ENCODE results near the gene KATNBL1. TPM values are rescaled to one million over a fixed set of nuclear protein-coding genes. Genes with fewer than 3 reads are reported as not detected.

KATNBL1 gene
- polyA plus RNA-seq, 1 of the 3 experiments (the other 2 are of a cell fraction), result 13.8 TPM

DNA sequence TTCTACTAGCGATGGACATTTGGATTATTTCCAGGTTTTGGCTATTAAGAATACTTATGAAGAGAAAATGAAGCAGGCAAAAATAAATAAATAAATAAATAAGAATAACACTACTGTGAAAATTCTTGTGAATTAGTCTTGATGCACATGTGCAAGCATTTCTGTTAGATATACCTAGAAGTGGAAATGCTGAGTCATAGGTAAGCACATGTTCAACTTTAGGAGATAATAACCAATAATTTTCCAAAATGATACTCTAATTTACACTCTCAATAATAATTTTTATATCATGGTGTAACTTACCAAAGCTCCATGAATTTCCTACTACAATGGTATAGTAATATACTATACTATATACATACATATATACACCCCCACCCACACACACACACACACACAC, 38.3 kb upstream of the KATNBL1 start:
- peaks cover 2% of the 10 kb centered on the region for H3F3A ChIP-seq (replicated peaks; ENCODE audit: insufficient read depth)
- no peak for TF ChIP-seq SMC3 (IDR thresholded peaks at IDR 0.05; ENCODE audit: low read depth, low read length)
- no peak for TF ChIP-seq CHD2 (IDR thresholded peaks at IDR 0.05; ENCODE audit: low read length, partially characterized antibody)
- TF ChIP-seq MXI1 (IDR thresholded peaks at IDR 0.05; ENCODE audit: low read depth, low read length), result no peak
- no peak for TF ChIP-seq YY1 (IDR thresholded peaks at IDR 0.05; ENCODE audit: low read depth)
- no peak for TF ChIP-seq RFX5 (IDR thresholded peaks at IDR 0.05; ENCODE audit: low read length)
- no peak overlapping the region for H3K9ac ChIP-seq
- H2AFZ ChIP-seq (ENCODE audit: low read depth), result no peak overlapping the region
- no peaks in the 10 kb centered on the region for H3K27me3 ChIP-seq (ENCODE audit: insufficient read depth)
- ChIA-PET CTCF (interaction anchor here (0.6 to 3.0 kb wide), 2 partner anchors 95 to 196 kb away, joined by 3 to 10 read pairs; partner anchors contain the start of genes NOP10 and NUTM1), POLR2A (no interaction called here)
- H3K4me1 ChIP-seq (ENCODE audit: control insufficient read depth in 1 of 2, insufficient read depth in 2 of 2, low read depth in 1 of 2, low read length in 1 of 2), result no peaks in the 10 kb centered on the region
- peaks cover 10 to 12% of the 10 kb centered on the region in 2 experiments for H3K36me3 ChIP-seq (replicated peaks in 1 of 2; ENCODE audit: control insufficient read depth in 1 of 2, insufficient read depth in 2 of 2, low read length in 1 of 2)
- 93% methylated on average over 1 of the region's 1 CpG for WGBS (ENCODE audit: low lambda C conversion rate)
- H3K27ac ChIP-seq (ENCODE audit: low read depth in 2 of 2, low read length in 1 of 2), result no peak overlapping the region
- H3K9me2 ChIP-seq, result no peaks in the 10 kb centered on the region
- no peaks in the 10 kb centered on the region for H4K20me1 ChIP-seq (ENCODE audit: insufficient read depth)
- no peaks in the 10 kb centered on the region for H3K79me2 ChIP-seq (ENCODE audit: insufficient read depth)
- H3K4me3 ChIP-seq (ENCODE audit: low read depth in 2 of 2, low read length in 1 of 2), result no peak overlapping the region
- H3K9me3 ChIP-seq, result no peaks in the 10 kb centered on the region
- no peak for DNase-seq
- H3K4me2 ChIP-seq, result no peak overlapping the region

DNA sequence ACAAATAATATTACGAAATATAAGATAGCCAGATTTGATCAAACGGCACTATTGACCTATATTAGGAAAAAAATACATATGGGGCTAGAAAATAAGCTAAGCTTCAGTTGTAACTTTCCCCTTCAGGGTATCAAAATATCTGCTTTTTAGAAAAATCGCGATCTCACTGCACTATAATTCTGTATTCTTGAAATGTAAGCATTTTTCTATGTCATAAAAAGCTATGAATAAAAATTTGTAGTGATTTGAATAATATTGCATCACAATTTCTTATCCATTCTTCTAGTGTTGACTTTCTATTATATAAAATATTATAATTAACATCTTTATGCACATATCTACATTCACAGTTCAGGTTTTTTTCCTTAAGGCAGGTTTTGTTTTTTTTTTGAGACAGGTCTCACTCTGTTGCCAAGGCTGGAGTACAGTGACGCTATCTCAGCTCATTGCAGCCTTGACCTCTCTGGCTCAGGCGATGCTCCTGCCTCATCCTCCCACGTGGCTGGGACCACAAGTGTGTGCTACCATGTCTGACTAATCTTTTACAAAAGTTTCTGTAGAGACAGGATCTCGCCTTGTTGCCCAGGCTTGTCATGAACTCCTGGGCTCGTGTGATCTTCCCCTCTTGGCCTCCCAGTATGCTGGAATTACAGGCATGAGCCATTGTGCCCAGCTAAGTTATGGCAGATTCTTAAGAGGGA, 36.5 kb upstream of the KATNBL1 start:
- Histone ChIP-seq H3K9me2 (no peaks in the 10 kb centered on the region), H3K79me2 (ENCODE audit: insufficient read depth) (no peaks in the 10 kb centered on the region), H3K4me1 (ENCODE audit: control insufficient read depth in 1 of 2, insufficient read depth in 2 of 2, low read depth in 1 of 2, low read length in 1 of 2) (no peaks in the 10 kb centered on the region), H2AFZ (ENCODE audit: low read depth) (no peak overlapping the region), H3K4me3 (ENCODE audit: low read depth in 2 of 2, low read length in 1 of 2) (no peak overlapping the region), H3K9ac (no peak overlapping the region), H3F3A (replicated peaks; ENCODE audit: insufficient read depth) (peaks cover 5% of the 10 kb centered on the region), H3K36me3 (replicated peaks in 1 of 2; ENCODE audit: control insufficient read depth in 1 of 2, insufficient read depth in 2 of 2, low read length in 1 of 2) (peaks cover 3 to 4% of the 10 kb centered on the region in 2 experiments), H3K4me2 (no peak overlapping the region), H3K27ac (ENCODE audit: low read depth in 2 of 2, low read length in 1 of 2) (no peak overlapping the region), H4K20me1 (ENCODE audit: insufficient read depth) (no peaks in the 10 kb centered on the region), H3K9me3 (no peaks in the 10 kb centered on the region), H3K27me3 (ENCODE audit: insufficient read depth) (no peaks in the 10 kb centered on the region)
- TF ChIP-seq, protein P1, sequence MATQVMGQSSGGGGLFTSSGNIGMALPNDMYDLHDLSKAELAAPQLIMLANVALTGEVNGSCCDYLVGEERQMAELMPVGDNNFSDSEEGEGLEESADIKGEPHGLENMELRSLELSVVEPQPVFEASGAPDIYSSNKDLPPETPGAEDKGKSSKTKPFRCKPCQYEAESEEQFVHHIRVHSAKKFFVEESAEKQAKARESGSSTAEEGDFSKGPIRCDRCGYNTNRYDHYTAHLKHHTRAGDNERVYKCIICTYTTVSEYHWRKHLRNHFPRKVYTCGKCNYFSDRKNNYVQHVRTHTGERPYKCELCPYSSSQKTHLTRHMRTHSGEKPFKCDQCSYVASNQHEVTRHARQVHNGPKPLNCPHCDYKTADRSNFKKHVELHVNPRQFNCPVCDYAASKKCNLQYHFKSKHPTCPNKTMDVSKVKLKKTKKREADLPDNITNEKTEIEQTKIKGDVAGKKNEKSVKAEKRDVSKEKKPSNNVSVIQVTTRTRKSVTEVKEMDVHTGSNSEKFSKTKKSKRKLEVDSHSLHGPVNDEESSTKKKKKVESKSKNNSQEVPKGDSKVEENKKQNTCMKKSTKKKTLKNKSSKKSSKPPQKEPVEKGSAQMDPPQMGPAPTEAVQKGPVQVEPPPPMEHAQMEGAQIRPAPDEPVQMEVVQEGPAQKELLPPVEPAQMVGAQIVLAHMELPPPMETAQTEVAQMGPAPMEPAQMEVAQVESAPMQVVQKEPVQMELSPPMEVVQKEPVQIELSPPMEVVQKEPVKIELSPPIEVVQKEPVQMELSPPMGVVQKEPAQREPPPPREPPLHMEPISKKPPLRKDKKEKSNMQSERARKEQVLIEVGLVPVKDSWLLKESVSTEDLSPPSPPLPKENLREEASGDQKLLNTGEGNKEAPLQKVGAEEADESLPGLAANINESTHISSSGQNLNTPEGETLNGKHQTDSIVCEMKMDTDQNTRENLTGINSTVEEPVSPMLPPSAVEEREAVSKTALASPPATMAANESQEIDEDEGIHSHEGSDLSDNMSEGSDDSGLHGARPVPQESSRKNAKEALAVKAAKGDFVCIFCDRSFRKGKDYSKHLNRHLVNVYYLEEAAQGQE (IDR thresholded peaks at IDR 0.05; ENCODE audit: low read depth, low read length), result no peak
- no peak for TF ChIP-seq RAD21 (IDR thresholded peaks at IDR 0.05; ENCODE audit: low read length)
- no peak for TF ChIP-seq TCF12 (IDR thresholded peaks at IDR 0.05)
- TF ChIP-seq, protein P2, sequence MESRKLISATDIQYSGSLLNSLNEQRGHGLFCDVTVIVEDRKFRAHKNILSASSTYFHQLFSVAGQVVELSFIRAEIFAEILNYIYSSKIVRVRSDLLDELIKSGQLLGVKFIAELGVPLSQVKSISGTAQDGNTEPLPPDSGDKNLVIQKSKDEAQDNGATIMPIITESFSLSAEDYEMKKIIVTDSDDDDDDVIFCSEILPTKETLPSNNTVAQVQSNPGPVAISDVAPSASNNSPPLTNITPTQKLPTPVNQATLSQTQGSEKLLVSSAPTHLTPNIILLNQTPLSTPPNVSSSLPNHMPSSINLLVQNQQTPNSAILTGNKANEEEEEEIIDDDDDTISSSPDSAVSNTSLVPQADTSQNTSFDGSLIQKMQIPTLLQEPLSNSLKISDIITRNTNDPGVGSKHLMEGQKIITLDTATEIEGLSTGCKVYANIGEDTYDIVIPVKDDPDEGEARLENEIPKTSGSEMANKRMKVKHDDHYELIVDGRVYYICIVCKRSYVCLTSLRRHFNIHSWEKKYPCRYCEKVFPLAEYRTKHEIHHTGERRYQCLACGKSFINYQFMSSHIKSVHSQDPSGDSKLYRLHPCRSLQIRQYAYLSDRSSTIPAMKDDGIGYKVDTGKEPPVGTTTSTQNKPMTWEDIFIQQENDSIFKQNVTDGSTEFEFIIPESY (IDR thresholded peaks at IDR 0.05; ENCODE audit: borderline replicate concordance, low read depth), result no peak
- no peak for TF ChIP-seq NRF1 (IDR thresholded peaks at IDR 0.05; ENCODE audit: low read depth, low read length)
- TF ChIP-seq, protein P3, sequence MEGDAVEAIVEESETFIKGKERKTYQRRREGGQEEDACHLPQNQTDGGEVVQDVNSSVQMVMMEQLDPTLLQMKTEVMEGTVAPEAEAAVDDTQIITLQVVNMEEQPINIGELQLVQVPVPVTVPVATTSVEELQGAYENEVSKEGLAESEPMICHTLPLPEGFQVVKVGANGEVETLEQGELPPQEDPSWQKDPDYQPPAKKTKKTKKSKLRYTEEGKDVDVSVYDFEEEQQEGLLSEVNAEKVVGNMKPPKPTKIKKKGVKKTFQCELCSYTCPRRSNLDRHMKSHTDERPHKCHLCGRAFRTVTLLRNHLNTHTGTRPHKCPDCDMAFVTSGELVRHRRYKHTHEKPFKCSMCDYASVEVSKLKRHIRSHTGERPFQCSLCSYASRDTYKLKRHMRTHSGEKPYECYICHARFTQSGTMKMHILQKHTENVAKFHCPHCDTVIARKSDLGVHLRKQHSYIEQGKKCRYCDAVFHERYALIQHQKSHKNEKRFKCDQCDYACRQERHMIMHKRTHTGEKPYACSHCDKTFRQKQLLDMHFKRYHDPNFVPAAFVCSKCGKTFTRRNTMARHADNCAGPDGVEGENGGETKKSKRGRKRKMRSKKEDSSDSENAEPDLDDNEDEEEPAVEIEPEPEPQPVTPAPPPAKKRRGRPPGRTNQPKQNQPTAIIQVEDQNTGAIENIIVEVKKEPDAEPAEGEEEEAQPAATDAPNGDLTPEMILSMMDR (IDR thresholded peaks at IDR 0.05), result no peak
- TF ChIP-seq RCOR1 (IDR thresholded peaks at IDR 0.05; ENCODE audit: low read length), result no peak
- TF ChIP-seq, protein P4, sequence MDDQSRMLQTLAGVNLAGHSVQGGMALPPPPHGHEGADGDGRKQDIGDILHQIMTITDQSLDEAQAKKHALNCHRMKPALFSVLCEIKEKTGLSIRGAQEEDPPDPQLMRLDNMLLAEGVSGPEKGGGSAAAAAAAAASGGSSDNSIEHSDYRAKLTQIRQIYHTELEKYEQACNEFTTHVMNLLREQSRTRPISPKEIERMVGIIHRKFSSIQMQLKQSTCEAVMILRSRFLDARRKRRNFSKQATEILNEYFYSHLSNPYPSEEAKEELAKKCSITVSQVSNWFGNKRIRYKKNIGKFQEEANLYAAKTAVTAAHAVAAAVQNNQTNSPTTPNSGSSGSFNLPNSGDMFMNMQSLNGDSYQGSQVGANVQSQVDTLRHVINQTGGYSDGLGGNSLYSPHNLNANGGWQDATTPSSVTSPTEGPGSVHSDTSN (IDR thresholded peaks at IDR 0.05), result no peak
- CTCF ChIA-PET, result interaction anchor here (3.0 kb wide), 1 partner anchor 97 kb away, joined by 10 read pairs; the partner anchor contains the start of genes NOP10 and NUTM1
- WGBS (ENCODE audit: low lambda C conversion rate), result 86% methylated on average over 9 of the region's 9 CpGs
- no peak for DNase-seq
- POLR2A ChIA-PET, result no interaction called here
